Peyer's patch (tissue), 4 donors: ENCODE data around the gene ARNT2.

Experiments used
- CTCF ChIP-seq, 6 experiments: fragments of 450-650 bp in 4 of 6; fragments of 200-600 bp in 2 of 6; sonication (generic) in 1 of 6; IDR thresholded peaks; one replicate each; pipeline ENCODE4 v1.5.1; 2017 to 2019; ENCODE audit warnings: antibody characterized with exemption in 6 of 6, mild to moderate bottlenecking in 3 of 6, moderate library complexity in 1 of 6
- POLR2A ChIP-seq, 2 donors: fragments of 450-650 bp; IDR thresholded peaks; one replicate each; pipeline ENCODE4 v1.5.1; 2017; ENCODE audit warnings: antibody characterized with exemption in 2 of 2, mild to moderate bottlenecking in 2 of 2, moderate library complexity in 2 of 2

- TF ChIP-seq CTCF (IDR thresholded peaks at IDR 0.05) (no peak), POLR2A (IDR thresholded peaks at IDR 0.05) (no peak)
These were observed 110.0 kb downstream of the ARNT2 start for GRCh38 chr15:80514071-80514780.
